Measurements from ENCODE around the gene CLVS2. TPM values are rescaled to one million over a fixed set of nuclear protein-coding genes. Genes with fewer than 3 reads are reported as not detected.

Gene CLVS2
- total and polyA plus RNA-seq, 2 of the 4 experiments (the other 2 are of a cell fraction): 0.02 TPM; not detected in 1

GRCh38 chr6:123105561-123105960 is 109.5 kb downstream of the CLVS2 start:
- no peak for DNase-seq
- no peak overlapping the region for H3K4me2 ChIP-seq (ENCODE audit: low read depth, low read length)
- ChIA-PET CTCF (no interaction called here), POLR2A (ENCODE audit: unreplicated experiment) (no interaction called here)
- H3K18ac ChIP-seq (ENCODE audit: low read depth, low read length): no peak overlapping the region
- H2AK9ac ChIP-seq (replicated peaks; ENCODE audit: low read depth, low read length, poor library complexity): no peak overlapping the region
- H3K9me1 ChIP-seq (ENCODE audit: insufficient read depth, low read length): no peaks in the 10 kb centered on the region
- H3K4me3 ChIP-seq (ENCODE audit: insufficient read depth, low read depth, low read length): no peak overlapping the region
- no peak overlapping the region for H4K8ac ChIP-seq (ENCODE audit: low read depth in 2 of 2, low read length in 2 of 2)
- intact Hi-C loops (cut with micrococcal nuclease) (no loop called here), in situ Hi-C loops (cut with MboI; ENCODE audit: low sequenced_read_pairs) (no loop called here), dilution Hi-C loops (cut with HindIII; ENCODE audit: low sequenced_read_pairs, unreplicated experiment) (no loop called here)
- H2AK5ac ChIP-seq (ENCODE audit: low read depth, low read length): no peak overlapping the region
- ATAC-seq (ENCODE audit: low read depth): no peak
- no peak overlapping the region for H2BK15ac ChIP-seq (ENCODE audit: low read depth, low read length)
- H2AFZ ChIP-seq (replicated peaks; ENCODE audit: low read length, poor library complexity): no peak overlapping the region
- no peak overlapping the region for H3K4ac ChIP-seq (ENCODE audit: low read depth, low read length)
- no peak overlapping the region for H3K14ac ChIP-seq (replicated peaks; ENCODE audit: low read depth, low read length)
- no peaks in the 10 kb centered on the region for H3K79me1 ChIP-seq (ENCODE audit: low read depth in 1 of 2, low read length in 2 of 2)
- TF ChIP-seq SMC3 (IDR thresholded peaks at IDR 0.05; ENCODE audit: low read depth, low read length) (no peak), RAD21 (IDR thresholded peaks at IDR 0.05; ENCODE audit: low read length) (no peak), BHLHE40 (IDR thresholded peaks at IDR 0.05; ENCODE audit: low read depth, low read length) (no peak), FOS (IDR thresholded peaks at IDR 0.05; ENCODE audit: low read depth, low read length) (no peak), USF2 (IDR thresholded peaks at IDR 0.05; ENCODE audit: low read depth, low read length) (no peak), NFE2L2 (IDR thresholded peaks at IDR 0.05; ENCODE audit: low read depth, low read length) (no peak), POLR2A (IDR thresholded peaks at IDR 0.05; ENCODE audit: low read depth, low read length) (no peak), CEBPB (IDR thresholded peaks at IDR 0.05; ENCODE audit: low read depth, low read length) (no peak), RFX5 (IDR thresholded peaks at IDR 0.05; ENCODE audit: low read depth, low read length) (no peak), MAFK (IDR thresholded peaks at IDR 0.05; ENCODE audit: low read depth, low read length) (no peak), RCOR1 (IDR thresholded peaks at IDR 0.05; ENCODE audit: insufficient replicate concordance, low read length) (no peak), MXI1 (IDR thresholded peaks at IDR 0.05; ENCODE audit: borderline replicate concordance, low read depth, low read length) (no peak), ELK1 (IDR thresholded peaks at IDR 0.05; ENCODE audit: borderline replicate concordance, low read depth, low read length) (no peak), CTCF (conservative IDR thresholded peaks at IDR 0.05; ENCODE audit: low read depth, low read length) (no peak)
- no peak overlapping the region for H2BK120ac ChIP-seq (ENCODE audit: low read depth, low read length)
- no peak overlapping the region for H2BK20ac ChIP-seq (ENCODE audit: low read depth, low read length)
- H2BK5ac ChIP-seq (ENCODE audit: low read depth, low read length, poor library complexity, severe bottlenecking): no peak overlapping the region
- no peak overlapping the region for H3K27ac ChIP-seq (ENCODE audit: insufficient read depth, low read length)
- no CpG with 5 or more reads among the region's 1 CpG for WGBS, 2 experiments (ENCODE audit: extremely low coverage in 2 of 2, insufficient read length in 1 of 2)
- no peak overlapping the region for H4K91ac ChIP-seq (ENCODE audit: insufficient read depth, low read depth, low read length)
- no peaks in the 10 kb centered on the region for H4K20me1 ChIP-seq (ENCODE audit: insufficient read depth, low read length)
- H4K5ac ChIP-seq (ENCODE audit: low read depth, low read length): no peak overlapping the region
- H3K4me1 ChIP-seq (ENCODE audit: control insufficient read depth, insufficient read depth, low read length): no peaks in the 10 kb centered on the region
- no peaks in the 10 kb centered on the region for H3K27me3 ChIP-seq (ENCODE audit: control insufficient read depth, insufficient read depth, low read length)
- BruUV-seq (replicated peaks): no TSS peak
- no peak overlapping the region for H3K56ac ChIP-seq (ENCODE audit: extremely low read depth, insufficient read depth, low read length)
- no peaks in the 10 kb centered on the region for H3K36me3 ChIP-seq (ENCODE audit: control insufficient read depth, insufficient read depth, low read length)
- H3K9me3 ChIP-seq (ENCODE audit: control insufficient read depth, insufficient read depth, low read length): peaks cover 3% of the 10 kb centered on the region
- no peak overlapping the region for H3K23ac ChIP-seq (ENCODE audit: low read depth, low read length)
- no peak overlapping the region for H3K9ac ChIP-seq (ENCODE audit: low read depth, low read length)
